ENCODE results near the gene RNASE11.
"Not testable (repeated sequence)": the region's sequence is repeated elsewhere in the genome, so short reads cannot be mapped to it uniquely, and the experiment has no call there.

The RNASE11 gene

DNA sequence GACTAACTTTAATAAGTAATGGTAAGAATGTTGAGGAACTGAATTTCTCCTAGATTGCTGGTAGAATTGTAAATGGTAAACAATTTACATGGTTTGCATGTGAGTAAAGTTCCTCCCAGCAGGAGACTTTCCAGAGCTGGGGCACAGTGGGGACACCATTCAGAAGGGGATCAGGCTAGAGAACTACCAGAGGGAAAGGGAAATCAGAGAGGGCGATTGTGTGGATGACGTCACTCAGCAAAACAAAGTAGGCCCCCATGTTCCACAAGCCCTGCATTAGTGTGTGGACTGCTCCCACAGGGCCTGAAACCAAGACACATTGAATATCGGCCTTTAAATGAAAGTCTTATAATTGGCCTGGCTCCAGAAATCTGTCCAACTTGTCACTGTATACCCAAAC lies 9.5 kb downstream of the RNASE11 start:
- DNase-seq = no peak

DNA sequence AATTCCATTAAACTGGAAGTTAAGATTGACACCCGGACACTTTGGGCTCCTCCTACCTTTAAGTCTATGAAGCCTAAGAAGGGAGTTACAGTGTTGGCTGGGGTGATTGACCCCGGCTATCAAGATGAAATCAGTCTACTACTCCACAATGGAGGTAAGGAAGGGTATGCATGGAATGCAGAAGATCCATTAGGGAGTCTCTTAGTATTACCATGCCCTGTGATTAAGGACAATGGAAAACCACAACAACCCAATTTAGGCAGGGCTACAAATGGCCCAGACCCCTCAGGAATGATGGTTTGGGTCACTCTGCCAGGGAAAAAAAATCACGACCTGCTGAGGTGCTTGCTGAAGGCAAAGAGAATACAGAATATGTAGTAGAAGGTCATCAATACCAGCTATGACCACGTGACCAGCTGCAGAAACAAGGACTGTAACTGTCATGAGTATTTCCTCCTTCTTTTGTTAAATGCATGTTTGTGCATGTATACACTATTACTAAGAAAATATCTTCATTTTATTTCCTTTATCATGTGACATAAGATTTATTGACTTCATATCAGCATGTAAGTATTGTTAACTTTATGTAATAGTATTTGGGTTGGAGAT lies 15.3 kb downstream of the RNASE11 start:
- not testable (repeated sequence) for DNase-seq

DNA sequence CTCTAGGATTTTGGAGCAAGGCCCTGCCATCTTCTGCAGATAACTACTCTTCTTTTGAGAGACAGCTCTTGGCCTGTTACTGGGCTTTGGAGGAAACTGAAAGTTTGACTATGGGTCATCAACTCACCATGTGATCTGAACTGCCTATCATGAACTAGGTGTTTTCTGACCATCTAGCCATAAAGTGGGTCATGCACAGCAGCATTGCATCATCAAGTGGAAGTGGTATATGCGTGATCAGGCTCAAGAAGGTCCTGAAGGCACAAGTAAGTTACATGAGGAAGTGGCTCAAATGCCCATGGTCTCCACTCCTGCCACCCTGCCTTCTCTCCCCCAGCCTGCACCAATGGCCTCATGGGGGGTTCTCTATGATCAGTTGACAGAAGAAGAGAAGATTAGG lies 17.1 kb downstream of the RNASE11 start:
- not testable (repeated sequence) for DNase-seq

DNA sequence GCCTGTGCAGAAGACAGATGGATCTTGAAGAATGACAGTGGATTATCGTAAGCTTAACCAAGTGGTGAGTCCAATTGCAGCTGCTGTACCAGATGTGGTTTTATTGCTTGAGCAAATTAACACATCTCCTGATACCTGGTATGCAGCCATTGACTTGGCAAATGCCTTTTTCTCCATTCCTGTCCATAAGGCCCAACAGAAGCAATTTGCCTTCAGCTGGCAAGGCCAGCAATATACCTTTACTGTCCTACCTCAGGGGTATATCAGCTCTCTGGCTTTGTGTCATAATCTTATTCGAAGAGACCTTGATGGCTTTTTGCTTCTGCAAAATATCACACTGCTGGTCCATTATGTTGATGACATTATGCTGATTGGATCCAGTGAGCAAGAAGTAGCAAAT lies 17.9 kb downstream of the RNASE11 start:
- DNase-seq = not testable (repeated sequence)

DNA sequence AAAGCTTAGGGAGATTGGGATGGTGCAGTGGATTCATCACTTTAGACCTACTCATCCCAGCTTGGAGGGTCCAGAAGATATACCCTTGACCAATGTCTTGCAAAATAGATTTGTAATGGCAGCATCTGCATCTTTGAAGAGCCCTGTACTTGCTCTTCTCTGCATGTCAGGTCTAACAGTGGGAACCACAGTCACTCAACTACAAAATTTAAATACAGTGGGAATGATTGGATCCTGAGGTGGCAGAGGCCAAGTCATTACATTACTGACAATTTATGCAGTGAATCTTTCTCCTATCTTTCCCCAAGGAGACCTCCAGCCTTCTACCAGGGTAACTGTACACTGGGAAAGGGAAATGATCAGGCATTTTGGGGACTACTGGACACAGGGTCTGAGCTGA lies 18.7 kb downstream of the RNASE11 start:
- DNase-seq = no peak

DNA sequence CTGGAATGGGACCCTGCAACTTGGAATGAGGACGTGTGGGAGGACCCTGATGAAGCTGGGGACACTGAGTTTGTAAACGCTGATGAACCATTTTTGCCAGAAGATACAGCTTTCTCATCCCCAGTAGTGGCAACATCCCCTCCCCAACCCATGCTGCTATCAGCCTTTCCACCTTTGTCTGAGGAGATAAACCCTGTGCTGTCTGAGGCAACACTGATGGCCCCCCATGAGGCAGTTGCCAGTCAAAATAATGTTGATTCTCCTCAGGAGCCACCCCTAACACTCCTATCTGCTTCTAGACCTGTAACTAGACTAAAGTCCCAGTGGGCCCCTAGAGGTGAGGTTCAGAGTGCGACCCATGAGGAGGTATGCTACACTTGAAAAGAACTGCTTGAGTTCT lies 19.4 kb downstream of the RNASE11 start:
- no peak for DNase-seq

DNA sequence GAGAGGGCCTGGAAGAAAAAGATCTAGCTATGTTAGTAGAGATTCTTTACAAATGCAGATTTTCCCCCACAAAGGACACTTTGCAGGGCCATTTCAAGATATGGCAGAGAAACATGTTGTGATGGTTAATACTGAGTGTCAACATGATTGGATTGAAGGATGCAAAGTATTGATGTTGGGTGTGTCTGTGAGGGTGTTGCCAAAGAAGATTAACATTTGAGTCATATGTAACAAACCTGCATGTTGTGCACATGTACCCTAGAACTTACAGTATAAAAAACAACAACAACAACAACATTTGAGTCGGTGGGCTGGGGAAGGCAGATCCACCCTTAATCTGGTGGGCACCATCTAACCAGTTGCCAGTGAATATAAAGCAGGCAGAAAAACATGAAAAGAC lies 20.6 kb downstream of the RNASE11 start:
- DNase-seq = not testable (repeated sequence)

DNA sequence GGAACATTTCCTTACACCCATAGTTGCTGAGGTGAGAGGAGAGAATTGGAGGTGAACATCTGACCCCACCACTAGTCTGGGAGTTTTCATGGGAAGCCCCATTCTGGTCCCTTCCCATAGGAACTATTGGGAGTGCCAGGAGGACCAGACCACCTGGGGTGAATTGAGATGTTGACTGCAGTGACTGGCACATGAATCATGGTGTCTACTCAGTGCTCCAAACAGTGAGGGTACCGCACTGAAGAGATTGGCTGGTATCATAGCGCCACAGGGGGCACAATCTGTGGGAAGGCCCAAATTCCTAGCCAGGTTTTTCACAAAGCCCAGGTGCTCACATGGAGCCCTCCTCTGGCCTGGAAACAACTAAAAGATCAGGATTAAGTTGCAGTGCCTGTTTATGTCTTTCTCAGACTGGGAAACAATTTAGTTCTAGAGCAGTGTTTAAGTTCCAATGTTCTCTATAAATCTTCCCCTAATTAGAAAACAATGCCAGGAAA lies 23.3 kb downstream of the RNASE11 start:
- no peak for DNase-seq

DNA sequence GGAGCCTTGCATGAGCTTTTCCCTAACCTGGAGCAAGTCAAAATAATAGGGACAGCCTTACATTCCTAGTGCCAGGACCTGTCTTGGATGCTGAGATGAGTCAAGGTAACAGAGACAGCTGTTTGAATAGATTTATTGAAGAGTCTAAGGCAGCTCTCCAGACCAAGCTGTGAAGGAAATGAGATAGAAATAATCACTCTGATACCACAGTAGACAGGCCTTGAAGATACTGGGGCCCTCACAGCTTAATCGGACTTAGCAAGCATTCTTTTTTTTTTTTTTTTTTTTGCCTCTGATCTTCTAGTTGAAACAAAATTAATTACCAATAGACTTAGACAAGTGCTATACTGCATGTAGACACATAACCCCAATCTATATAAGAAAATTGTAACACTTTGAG lies 23.8 kb downstream of the RNASE11 start:
- no peak for DNase-seq

DNA sequence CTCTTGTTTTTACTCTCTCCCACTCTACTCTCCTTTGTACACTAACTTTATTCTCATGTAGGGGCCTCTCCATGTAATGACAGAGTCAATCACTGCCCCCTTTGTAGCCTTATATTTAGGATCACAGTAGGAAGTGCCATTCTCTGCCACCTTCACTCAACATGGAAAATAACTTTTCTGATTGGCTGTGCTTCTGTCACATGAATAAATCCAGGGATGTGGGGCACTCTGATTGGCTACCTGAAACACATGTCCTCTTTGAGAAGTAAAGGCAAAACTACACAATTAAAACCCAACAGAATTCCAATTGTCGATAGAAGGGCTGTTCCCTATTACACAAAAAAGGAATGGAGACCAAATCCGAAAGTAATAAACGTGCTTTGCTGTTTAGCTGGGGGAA lies 26.8 kb downstream of the RNASE11 start, which contains the start of gene RNASE9:
Gene RNASE9 (minus strand): TSS at position 87 of the 400 bp plus-strand sequence.
- DNase-seq = no peak

DNA sequence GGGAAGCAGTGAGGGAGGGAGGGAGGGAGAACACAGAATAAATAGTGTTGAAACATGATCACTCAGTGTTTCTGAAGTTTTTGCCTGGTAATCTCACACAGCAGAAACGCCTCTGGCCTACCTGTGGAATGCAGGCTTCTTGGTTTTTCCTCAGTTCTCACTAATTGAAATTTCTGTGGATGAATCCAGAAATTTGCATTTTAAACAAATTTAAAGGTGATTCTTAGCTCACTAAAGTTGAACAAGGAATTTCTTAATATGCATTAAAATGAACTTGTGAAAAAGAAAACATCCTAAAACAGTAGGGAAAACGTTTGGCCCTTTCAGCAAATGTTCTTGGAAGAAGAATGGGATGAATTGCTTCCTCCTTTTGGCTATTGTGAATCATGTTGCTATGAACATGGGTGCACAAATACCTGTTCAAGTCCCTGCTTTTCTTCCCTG lies 28.3 kb downstream of the RNASE11 start:
- no peak for DNase-seq

DNA sequence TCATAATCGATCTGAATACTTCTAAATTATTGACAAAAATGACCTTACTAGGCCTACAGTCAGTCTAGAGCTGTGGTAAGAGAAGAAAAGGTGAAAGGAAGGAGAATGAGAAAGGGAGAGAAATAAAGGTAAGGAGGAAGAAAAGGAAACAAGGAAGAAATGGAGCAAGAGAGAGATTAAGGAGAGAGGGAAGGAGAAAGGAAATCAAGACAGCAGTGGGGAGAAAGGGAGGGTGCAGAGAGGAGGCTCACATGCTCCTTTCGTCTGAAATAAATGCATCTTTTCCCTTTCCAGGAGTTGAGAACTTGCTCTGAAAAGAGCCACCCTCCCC lies 30.6 kb downstream of the RNASE11 start:
- no peak for DNase-seq

DNA sequence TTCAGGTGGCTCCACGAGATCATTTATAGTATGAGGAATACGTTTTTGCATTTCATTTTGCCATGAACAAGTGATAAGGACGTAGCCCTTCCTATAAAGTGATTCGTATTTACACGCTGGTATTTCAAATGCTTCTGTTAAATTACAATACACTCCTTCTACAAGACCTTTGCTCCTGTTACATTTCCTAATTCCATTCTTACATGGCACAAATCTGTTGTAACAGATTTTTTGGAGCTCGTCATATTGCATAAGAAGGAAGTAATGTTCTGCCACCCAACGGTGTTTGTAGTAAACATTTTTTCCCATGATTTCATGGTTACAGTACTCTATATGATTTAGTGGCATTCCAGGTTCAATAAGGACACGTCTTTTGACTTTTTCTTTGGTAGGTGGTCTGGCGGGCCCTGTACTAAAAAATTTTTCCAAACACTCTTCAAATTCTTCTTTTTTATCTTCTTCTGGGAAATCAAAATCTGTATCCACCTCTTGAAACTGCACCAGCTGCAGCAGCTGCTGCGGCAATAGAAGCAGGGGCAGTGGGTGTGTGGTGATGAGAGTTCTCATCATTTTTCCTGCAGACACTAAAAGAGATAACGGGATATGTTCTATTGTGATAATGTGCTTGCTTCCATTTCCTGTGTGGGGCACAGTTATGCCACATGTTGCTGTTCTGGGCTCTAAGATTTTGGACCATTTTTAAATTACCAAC lies 31.1 kb downstream of the RNASE11 start:
- DNase-seq = no peak

DNA sequence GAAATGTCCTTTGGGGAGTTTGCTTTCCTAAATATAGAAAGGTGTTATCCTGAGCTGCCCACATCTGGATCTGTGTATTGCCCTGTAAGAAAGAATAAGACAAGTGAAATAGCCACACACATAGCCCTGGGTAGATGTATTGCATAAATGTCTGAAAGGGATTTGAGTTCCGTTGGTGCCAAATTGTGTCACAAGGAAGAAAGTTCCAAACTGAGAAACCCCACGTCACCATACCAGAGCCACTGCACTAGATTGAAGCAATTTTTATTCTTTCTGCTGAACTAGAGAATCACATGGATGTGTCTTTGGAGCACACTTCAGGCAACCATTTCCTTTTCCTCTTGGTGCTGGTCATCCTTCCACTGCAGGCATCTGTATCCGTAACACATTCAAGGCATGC lies 32.0 kb downstream of the RNASE11 start:
- DNase-seq = no peak

DNA sequence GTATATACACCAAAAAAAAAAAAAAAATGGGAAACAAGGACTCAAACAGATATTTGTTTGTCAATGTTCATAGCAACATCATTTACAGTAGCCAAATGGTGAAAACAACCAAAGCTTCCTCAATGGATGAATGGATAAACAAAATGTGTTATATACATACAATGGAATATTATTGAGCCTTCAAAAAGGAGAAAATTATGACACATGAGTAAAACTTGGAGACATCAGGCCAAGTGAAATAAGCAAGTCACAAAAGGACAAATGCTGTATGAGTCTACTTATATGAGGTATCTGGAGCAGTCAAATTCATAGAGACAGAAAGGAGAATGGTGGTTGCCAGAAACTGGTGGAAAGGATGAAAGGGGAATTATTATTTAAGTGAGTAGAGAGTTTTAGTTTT lies 34.8 kb downstream of the RNASE11 start:
- DNase-seq = no peak

DNA sequence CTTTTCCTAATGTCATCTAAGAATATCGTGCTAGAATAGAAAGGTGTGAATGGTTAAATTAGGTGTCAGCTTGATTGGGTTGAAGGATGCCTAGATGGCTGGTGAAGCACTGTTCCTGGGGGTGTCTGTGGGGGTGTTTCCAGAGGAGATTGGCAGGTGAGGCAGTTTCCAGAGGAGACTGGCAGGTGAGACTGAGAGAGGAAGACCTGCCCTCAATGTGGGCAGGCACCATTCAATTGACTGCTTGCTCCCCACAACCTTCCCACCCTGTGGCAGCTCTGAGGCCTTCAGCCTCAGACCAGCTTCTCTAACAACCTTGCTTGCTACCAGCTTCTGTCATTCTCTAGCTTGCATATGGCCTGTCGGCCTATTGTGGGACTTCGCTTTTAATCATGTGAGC lies 36.2 kb downstream of the RNASE11 start:
- DNase-seq = no peak

DNA sequence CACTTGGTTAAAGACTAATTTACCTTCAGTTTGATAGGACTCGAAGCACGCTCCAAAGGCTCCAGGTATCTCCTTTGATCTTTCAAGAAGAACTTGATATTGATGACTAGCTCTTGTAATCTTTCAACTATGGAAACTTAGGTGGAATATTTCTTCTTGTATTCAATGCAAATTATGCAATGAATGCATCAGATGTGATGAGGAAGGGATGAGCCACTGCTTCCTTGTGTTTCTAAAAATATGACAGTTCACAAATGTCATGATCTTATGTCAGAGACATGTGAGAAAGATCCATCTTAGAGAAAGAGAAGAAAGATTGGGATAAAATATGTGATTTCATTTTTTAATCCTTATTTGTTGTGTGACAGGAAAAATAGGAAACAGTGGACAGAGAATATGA lies 36.9 kb downstream of the RNASE11 start:
- DNase-seq = no peak

DNA sequence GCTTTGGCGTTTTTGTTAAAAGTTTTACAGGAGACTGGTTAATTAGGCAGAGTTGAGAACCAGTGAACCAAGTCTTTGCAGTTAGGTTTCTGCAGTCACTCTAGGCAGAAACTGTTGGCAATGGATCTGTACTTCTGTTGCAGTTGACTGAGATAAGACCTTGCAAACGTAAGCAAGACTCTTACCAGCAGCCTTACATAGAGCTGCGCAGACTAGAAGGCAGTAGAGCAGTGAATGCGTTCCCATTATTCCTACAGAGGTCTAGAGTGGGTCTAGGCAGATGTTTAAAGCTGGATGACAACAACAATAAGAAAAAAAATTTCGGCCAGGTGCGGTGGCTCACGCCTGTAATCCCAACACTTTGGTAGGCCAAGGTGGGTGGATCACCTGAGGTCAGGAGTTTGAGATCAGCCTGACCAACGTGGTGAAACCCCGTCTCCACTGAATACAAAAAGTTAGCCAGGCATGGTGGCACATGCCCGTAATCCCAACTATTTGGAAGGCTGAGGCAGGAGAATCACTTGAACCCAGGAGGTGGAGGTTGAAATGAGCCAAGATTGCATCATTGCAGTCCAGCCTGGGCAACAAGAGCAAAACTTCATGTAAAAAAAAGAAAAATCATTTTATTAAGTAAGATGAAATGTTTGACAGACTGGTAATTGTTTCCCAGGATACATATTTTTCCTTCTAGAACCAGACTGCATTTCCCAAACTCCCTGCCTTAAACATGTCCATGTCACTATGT lies 39.2 kb downstream of the RNASE11 start:
- no peak for DNase-seq

DNA sequence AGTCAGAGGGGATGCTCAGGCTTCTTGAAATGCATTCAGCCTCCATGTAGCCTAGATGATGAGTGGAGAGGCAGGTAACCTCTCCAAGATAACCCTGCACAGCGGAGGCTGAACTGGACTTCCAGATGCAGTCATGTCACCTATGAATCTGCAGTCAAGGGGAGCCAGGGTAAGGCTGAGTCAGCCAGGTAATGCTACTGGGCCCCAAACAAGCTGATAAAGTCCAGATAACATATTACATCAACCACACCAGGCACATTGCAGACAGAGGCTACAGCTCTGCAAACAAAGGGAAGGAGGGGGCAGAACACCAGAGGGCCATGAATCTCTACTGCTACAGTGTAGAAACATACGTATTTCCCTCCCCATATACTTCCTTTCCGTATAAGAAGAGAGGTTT lies 40.9 kb downstream of the RNASE11 start:
- no peak for DNase-seq

DNA sequence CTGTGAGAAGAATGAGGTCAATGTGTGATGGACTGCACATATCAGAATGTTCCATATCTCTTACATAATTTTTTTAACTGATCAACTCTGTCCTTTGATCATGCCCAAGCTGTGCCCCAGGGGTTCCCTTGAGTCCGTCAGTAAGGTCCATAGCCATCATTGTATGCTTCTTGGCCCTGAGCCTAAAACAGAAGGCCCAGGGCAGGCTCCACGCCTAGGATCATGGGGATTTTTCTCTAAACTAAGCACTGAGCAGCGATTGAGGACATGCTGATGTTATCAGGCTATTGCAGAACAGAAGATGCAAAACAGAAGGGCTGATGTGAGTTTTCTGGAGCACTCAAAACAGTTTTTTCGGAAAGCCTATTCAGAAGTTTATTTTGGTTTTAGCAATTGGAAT lies 47.9 kb downstream of the RNASE11 start:
- no peak for DNase-seq

Measured in activated effector memory CD4-positive, alpha-beta T cell treated with anti-CD3 and anti-CD28 coated beads, Interleukin-2, amount 50 U/mL, for 16 hours (primary cell).